Lower lobe of right lung (tissue), 2 donors: ENCODE data around the gene PAQR8. TPM values are rescaled to one million over a fixed set of nuclear protein-coding genes. Genes with fewer than 3 reads are reported as not detected.

Experiments used
- ATAC-seq, 2 donors: fragments of 200-7000 bp; cut with Tn5 transposase; one replicate each; pipeline ENCODE4 v1.9.1; 2020 to 2022; ENCODE audit warnings: mild to moderate bottlenecking in 2 of 2, moderate library complexity in 2 of 2
- DNase-seq: peaks from one replicate; pipeline ENCODE4 v3.0.0-alpha.2; 2020
- H3K27ac ChIP-seq: fragments of 200-600 bp; one replicate; pipeline ENCODE4 v1.8.0; 2022
- H3K27me3 ChIP-seq: fragments of 200-600 bp; one replicate; pipeline ENCODE4 v1.8.0; 2022; ENCODE audit warnings: low read depth
- H3K36me3 ChIP-seq: fragments of 200-600 bp; one replicate; pipeline ENCODE4 v1.8.0; 2022; ENCODE audit warnings: mild to moderate bottlenecking
- H3K4me1 ChIP-seq: fragments of 200-600 bp; one replicate; pipeline ENCODE4 v1.8.0; 2022
- H3K4me3 ChIP-seq: fragments of 200-600 bp; one replicate; pipeline ENCODE4 v1.8.0; 2022; ENCODE audit warnings: mild to moderate bottlenecking
- H3K9me3 ChIP-seq: fragments of 200-600 bp; one replicate; pipeline ENCODE4 v1.8.0; 2022
- CTCF ChIP-seq: fragments of 200-600 bp; IDR thresholded peaks from one replicate; pipeline ENCODE4 v1.8.0; 2022; ENCODE audit warnings: antibody characterized with exemption, mild to moderate bottlenecking
- intact Hi-C: fragments of 100-400 bp; cut with DNase I; formaldehyde crosslinking; loops from one replicate; pipeline ENCODE4 v1.11.0; 2022
- total RNA-seq: library from RNA; stranded (reverse); fragmentation: NEBNext Ultra II Directional; extraction: Animal tissue kit (Norgen Biotek cat#: 25700); gene quantifications from one replicate; pipeline ENCODE4 v1.2.1, GENCODE V29; 2021
- donor health status: DM: no; HTN: yes; CAD: no; lungs with severe emphysema.

Gene PAQR8
- total RNA-seq, 1 donor from 2014 or later, result 6.8 TPM

- no peak for ATAC-seq
- H3K27me3 ChIP-seq, result no peaks in the 10 kb centered on the region
- no peaks in the 10 kb centered on the region for H3K4me1 ChIP-seq
- H3K4me3 ChIP-seq, result no peak overlapping the region
- H3K36me3 ChIP-seq, result peaks cover 7% of the 10 kb centered on the region
- DNase-seq, result no peak
- H3K27ac ChIP-seq, result no peak overlapping the region
- TF ChIP-seq CTCF, result no peak
- intact Hi-C loops, result no loop called here
- no peaks in the 10 kb centered on the region for H3K9me3 ChIP-seq
These were observed 77.0 kb downstream of the PAQR8 start for GRCh38 chr6:52438926-52439325.

- Histone ChIP-seq H3K9me3 (peaks cover 3% of the 10 kb centered on the region), H3K4me3 (no peak overlapping the region), H3K27ac (no peak overlapping the region), H3K27me3 (no peaks in the 10 kb centered on the region), H3K36me3 (no peaks in the 10 kb centered on the region), H3K4me1 (no peaks in the 10 kb centered on the region)
- no peak for TF ChIP-seq CTCF
- ATAC-seq (no peak), DNase-seq (no peak)
- intact Hi-C loops, result no loop called here
These were observed 92.6 kb downstream of the PAQR8 start for GRCh38 chr6:52454556-52454955.

GRCh38 chr6:52457096-52457495 lies 95.1 kb downstream of the PAQR8 start:
- Histone ChIP-seq H3K36me3 (no peaks in the 10 kb centered on the region), H3K27ac (no peak overlapping the region), H3K27me3 (no peaks in the 10 kb centered on the region), H3K4me3 (no peak overlapping the region), H3K4me1 (no peaks in the 10 kb centered on the region), H3K9me3 (no peaks in the 10 kb centered on the region)
- TF ChIP-seq CTCF, result no peak
- intact Hi-C loops, result no loop called here
- no peak for DNase-seq
- no peak for ATAC-seq

Other genes starting within 250 kb of the PAQR8 start
- not detected for gene IL17A, start 175.8 kb upstream of the PAQR8 start, total RNA-seq
- gene IL17F, start 117.7 kb upstream of the PAQR8 start, total RNA-seq, result not detected
- 25.6 TPM for gene MCM3, start 77.4 kb upstream of the PAQR8 start, total RNA-seq
- gene EFHC1, start 58.2 kb downstream of the PAQR8 start, total RNA-seq, result 42.2 TPM
- gene TRAM2, start 214.9 kb downstream of the PAQR8 start, total RNA-seq, result 21.9 TPM